ENCODE data around the gene IER5L.
A peak's percentile ranks its signal among the peaks of the same experiment; 100 is the strongest.

Gene IER5L

DNA sequence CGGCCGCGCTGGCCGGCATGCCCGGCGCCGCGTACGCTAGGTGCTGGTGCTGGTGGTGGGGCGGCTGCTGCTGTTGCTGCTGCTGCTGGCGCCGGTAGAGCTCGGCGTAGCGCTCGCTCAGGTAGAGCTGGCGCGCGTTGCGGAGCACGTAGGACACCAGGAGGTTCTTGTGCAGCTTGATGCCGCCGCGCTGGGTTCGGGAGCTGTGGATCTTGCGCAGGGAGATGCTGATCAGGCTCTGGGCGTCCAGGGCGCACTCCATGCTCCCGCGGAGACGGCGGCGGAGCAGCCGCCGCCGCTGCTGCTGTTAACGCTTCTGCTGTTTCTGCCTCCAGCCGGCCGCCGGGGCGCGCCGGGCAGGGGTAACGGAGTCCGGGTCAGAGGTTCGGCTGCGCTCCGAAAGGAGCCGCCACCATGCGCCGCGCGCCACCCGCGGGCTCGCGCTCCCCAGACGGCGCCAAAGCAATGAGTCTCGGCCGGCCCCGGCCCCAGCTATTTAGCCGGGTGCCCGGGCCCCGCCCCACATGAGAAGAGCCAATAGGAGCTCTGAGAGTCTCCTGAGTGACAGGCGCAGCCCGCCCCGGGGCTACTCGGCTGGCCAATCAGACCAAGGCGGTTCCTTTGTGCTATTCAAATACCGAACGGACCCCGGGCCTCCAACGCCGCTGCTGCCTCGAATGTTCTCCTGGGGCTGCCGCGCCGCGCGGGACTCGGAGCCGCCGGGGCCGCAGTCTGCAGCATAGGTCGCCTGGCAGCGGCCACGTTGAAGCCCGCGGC, at the start of gene IER5L:
TSS of gene IER5L (minus strand) at position 471 of the 777 bp plus-strand sequence. CDS start at position 262, 209 bp downstream.
- peak; percentile 84 to 89 for DNase-seq (ENCODE audit: low read depth in 2 of 2)

DNA sequence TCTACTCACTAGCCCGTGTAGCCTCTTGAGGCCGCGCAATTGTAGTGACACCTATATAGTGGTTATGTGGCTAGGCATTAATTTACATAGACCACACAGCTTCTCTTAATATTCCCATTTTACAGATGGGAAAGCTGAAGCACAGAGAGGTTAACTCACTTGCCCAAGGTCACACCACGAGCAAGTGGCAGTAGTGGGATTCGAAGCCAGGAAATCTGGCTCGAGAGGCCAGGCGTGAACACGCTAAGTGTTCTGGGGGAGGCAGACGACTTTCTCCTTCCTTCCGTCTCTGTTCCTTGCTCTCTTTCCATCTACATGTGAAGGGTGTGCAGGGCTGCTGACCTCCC, 49.8 kb upstream of the IER5L start:
- DNase-seq (ENCODE audit: low read depth in 2 of 2), result no peak

GRCh38 chr9:129225815-129226214, 47.8 kb upstream of the IER5L start:
- DNase-seq (ENCODE audit: low read depth in 2 of 2), result no peak

DNA sequence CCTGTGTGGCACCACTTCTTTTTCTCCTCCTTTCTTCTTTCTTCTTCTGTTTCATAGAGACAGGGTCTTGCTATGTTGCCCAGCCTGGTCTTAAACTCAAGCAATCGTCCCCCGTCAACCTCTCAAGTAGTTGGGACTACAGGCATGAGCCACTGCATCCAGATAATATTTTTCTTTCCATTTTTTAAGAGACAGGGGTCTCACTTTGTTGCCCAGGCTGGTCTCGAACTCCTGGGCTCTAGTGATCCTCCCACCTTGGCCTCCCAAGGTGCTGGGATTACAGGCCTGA, 47.4 kb upstream of the IER5L start:
- no peak for DNase-seq (ENCODE audit: low read depth in 2 of 2)

GRCh38 chr9:129224618-129225489, 46.8 kb upstream of the IER5L start:
- DNase-seq (ENCODE audit: low read depth in 2 of 2), result no peak

DNA sequence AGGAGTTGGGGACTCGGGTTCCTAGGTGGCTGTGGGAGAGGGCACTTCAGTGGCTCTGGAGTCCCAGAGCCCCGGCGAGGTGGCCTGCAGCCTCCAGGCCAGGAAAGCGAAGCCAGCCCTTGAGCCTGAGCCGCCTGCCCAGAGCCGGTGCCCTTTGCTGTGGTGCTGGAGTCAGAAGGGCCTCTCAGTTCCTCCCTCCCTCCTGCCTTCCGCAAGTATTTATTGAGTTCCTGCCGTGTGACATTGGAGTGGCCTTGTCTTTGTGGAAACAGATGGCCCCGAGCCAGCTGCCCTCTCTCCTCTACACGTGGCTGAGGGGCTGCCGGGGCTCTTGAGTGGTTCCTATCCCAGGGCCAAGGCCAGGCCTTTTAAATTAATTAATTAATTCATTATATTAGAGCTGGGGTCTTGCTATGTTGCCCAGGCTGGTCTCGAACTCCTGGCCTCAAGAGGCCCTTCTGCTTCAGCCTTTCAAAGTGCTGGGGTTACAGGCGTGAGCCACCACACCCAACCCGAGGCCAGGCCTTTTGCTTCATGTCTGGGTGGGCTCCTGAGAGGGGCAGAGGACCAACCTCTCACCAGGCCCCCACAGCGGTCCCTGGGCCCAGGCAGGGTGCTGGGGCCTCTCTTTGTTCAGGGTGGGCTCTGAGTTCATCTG, 45.6 kb upstream of the IER5L start:
- DNase-seq (ENCODE audit: low read depth in 2 of 2), result no peak

DNA sequence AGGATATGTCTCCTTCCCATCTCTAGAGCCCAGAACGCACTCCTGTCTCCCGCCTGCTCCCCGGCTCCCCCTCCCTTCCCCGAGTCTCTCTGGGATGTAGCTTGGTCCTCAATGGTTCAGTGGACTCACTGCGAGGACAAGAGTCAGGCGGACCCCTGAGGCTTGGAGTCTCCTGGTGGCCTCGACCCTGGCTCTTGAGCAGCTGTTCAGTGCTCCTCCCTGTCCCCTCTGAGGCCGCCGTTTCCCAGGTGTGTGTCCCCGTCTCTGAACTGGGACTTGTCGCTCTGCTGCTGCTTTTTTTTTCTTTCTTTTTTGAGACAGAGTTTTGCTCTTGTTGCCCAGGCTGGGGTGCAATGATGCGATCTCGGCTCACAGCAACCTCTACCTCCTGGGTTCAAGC, 44.8 kb upstream of the IER5L start:
- DNase-seq (ENCODE audit: low read depth in 2 of 2), result no peak

DNA sequence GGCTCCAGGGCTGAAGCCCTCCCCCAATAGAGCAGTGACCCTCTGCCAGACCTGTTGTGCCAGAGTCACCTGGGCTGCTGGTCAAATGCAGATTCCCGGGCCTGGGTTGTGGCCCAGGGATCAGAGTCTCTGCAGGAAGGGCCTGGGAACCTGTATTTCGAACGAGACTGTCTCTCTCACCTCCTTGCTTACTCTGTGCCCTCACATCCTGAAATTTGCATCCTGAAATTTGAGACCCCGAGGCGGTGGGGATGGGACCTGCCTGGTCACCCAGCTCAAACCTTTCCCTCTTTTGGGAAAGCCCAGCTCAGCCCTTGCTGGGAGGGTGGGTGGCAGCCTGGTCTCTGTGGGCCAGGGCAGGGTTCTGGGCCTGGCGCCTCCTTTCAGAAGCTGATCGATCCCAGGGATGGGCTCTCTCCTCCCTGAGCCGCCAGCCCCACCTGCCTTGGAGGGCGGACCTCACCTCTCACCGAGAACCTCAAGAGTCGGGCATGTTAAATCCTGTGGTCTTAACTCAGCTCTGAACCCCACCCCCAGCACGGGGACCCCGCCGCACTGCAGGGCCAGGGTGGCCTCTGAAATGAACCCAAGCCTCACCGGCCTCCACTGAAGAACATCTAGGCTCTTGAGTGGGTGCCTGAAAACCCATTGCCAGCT, 44.0 kb upstream of the IER5L start:
- DNase-seq (ENCODE audit: low read depth in 2 of 2), result no peak

DNA sequence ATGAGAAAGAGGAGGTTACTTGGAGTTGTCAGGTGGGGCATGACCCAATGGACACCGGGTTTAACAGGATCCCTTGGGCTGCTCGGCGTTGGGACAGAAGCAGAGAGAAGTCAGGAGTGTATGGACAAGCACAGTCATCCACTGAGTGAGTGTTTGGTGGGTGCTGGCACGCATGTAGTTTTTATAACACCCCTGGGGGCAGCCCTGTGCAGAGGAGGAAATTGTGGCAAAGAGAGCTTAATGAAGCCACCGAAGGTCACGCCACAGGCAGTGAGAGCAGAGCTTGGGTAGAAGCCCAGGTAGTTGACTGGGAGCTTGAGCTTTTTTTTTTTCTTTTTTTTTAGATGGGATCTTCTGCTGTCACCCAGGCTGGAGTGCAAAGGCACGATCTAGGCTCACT, 43.2 kb upstream of the IER5L start:
- DNase-seq (ENCODE audit: low read depth in 2 of 2), result no peak

DNA sequence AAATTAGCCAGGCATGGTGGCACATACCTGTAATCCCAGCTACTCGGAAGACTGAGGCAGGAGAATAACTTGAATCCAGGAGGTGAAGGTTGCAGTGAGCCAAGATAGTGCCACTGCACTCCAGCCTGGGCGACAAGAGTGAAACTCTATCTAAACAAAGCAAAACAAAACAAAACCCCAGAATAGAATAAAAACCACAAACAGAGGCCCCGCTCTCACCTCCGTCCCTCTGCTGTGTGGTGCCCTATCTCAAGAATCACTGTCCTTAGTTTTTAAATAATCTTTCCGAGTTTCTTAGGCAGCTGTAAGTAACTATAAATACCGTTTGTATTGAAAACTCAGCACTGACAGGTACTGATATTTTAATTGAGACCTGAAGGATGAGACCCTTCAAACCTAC, 42.7 kb upstream of the IER5L start:
- no peak for DNase-seq (ENCODE audit: low read depth in 2 of 2)

- no peak for DNase-seq (ENCODE audit: low read depth in 2 of 2)
These were observed 40.9 kb upstream of the IER5L start for GRCh38 chr9:129218918-129219317.

GRCh38 chr9:129218272-129218625, 40.2 kb upstream of the IER5L start:
- no peak for DNase-seq (ENCODE audit: low read depth in 2 of 2)

GRCh38 chr9:129213551-129213950, 35.5 kb upstream of the IER5L start:
- DNase-seq (ENCODE audit: low read depth in 2 of 2), result no peak

DNA sequence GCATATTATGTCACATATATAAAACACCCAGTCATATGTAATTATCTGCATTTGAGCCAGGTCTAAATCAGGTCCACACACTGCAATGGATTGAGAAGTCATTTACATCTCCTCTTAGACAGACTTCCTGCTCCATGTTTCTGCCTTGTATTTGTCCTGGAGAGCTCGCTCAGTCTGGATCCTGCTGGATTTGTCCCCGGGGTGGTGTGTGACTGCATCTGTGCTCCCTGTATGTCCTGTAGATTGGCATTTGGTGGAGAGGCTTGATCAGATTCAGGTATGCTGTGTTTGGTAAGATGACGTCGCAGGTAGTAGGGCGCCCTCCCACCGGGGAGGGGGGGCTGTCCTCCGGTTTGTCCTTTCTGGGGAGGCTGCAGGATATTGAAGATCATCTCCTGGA, 33.6 kb upstream of the IER5L start:
- DNase-seq (ENCODE audit: low read depth in 2 of 2), result no peak

DNA sequence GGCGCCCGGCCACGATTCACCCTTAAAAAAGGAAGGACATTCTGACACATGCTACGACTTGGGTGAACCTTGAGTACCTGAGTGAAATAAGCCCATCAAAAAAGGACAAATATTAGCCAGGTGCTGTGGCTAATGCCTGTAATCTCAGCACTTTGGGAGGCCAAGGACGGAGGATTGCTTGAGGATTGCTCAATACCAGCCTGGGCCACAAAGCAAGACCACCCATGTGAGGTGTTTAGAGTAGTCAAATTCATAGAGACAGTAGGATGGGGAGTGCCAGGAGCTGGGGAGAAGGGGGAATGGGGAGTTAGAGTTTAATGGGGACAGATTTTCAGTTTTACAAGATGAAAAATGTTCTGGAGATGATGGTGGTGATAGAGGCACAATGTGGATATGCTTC, 32.1 kb upstream of the IER5L start:
- DNase-seq (ENCODE audit: low read depth in 2 of 2), result no peak

GRCh38 chr9:129209580-129209979, 31.5 kb upstream of the IER5L start:
- no peak for DNase-seq (ENCODE audit: low read depth in 2 of 2)

- no peak for DNase-seq (ENCODE audit: low read depth in 2 of 2)
These were observed 31.0 kb upstream of the IER5L start for GRCh38 chr9:129209109-129209508.

DNA sequence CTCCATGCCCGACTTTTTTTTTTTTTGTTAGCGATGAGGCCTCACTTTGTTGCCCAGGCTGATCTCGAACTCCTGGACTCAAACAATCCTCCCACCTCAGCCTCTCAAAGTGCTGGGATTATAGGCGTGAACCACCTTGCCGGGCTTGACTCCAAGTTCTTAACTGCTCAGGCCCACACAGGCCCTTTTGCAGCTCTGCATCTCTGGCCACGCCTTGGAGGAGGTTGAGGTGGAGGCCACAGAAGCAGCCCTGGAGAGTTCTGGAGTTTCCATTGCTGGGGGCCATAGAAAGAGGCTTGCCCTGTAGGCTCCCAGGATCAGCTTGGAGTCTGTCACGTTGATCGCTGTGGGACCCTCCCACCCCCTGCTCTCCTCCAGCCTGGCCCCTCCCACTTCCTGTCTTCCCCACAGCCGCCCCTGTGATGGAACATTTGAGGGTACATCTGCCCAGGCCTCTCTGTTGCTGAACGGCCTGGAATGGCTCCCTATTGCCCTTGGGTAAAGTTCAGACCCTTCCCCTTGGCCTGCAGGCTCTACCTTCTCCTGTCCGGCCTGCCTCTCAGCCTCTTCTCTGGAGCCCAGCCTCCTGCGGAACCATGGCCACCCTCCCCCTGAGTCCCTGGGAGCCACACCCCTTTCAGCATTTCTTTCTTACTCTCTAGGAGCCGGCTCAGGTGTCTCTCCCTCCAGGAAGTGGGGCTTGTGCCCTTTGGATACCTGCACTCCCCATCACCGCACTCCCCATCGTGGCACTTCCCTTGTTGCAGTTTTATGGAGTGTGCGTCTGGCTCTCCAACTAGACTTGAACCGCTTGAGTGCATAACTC, 30.4 kb upstream of the IER5L start:
- peak in 1 of 2 donors; percentile 41 for DNase-seq (ENCODE audit: low read depth in 2 of 2)

DNA sequence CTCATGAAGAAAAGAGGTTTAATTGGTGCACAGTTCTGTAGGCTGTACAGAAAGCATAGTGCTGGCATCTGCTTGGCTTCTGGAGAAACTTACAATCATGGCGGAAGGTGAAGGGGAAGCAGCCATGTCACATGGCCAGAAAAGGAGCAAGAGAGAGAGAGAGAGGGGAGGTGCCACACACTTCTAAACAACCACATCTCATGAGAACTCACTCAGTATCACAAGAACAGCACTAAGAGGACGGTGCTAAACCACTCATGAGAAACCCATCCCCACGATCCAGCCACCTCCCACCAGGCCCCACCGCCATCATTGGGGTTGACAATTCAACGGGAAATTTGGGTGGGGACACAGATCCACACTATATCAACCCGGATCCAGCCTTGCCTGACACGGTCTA, 28.8 kb upstream of the IER5L start:
- DNase-seq (ENCODE audit: low read depth in 2 of 2), result no peak

- DNase-seq (ENCODE audit: low read depth in 2 of 2), result no peak
These were observed 28.3 kb upstream of the IER5L start for GRCh38 chr9:129206401-129206800.

GRCh38 chr9:129204840-129205239, 26.8 kb upstream of the IER5L start:
- no peak for DNase-seq (ENCODE audit: low read depth in 2 of 2)

GRCh38 chr9:129203556-129203909, 25.5 kb upstream of the IER5L start:
- no peak for DNase-seq (ENCODE audit: low read depth in 2 of 2)
